ENCODE results near the gene LY6G6D.

The LY6G6D gene

GRCh38 chr6:31715022-31715958 is at the start of gene LY6G6D:
Gene LY6G6D (plus strand): TSS chr6:31715348. CDS start chr6:31715356, 8 bp downstream.
- H3K27ac ChIP-seq (ENCODE audit: low read depth, low read length): peak within 1 kb of the TSS; percentile 51; the same call in 1 of the 2 replicates
- H3K4me3 ChIP-seq (ENCODE audit: low read depth, low read length): no peak within 1 kb of the TSS
- H3K36me3 ChIP-seq (ENCODE audit: control insufficient read depth, insufficient read depth, low read length): no peaks in the 10 kb centered on the region
- H3K4me1 ChIP-seq (ENCODE audit: control insufficient read depth, insufficient read depth, low read length): peaks cover 59% of the 10 kb centered on the region
- H3K27me3 ChIP-seq (ENCODE audit: control insufficient read depth, insufficient read depth, low read length): no peaks in the 10 kb centered on the region
- no peaks in the 10 kb centered on the region for H3K9me3 ChIP-seq (ENCODE audit: control insufficient read depth, insufficient read depth, low read depth, low read length)
- H3K9ac ChIP-seq (ENCODE audit: low read length): no peak within 1 kb of the TSS

DNA sequence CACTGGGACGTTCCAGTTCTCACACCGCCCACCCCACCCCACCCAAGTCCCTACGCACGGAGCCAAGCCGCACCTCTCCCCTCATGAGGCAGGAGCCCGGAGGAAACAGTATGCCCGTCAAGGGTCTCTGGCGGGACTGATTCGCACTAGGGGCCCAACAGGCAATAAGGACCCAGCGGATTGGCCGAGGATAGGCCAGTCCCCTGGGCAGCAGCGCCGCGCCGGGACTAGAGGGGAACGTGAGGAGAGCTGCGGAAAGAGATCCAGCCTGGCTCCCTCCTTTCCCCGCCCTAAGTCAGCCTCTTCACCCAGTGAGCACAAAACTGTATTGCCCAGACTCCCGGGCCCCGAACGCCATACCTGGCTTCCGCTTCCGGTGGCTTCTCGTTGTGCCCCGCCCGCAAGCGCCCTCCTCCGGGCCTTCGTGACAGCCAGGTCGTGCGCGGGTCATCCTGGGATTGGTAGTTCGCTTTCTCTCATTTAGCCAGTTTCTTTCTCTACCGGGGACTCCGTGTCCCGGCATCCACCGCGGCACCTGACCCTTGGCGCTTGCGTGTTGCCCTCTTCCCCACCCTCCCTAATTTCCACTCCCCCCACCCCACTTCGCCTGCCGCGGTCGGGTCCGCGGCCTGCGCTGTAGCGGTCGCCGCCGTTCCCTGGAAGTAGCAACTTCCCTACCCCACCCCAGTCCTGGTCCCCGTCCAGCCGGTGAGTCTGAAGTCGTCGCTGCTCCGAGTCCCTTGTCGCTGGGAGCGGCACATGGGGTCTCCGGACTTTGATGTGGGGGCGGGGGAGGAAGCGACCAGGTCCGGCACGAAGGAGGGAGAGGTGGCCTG is 49.4 kb upstream of the LY6G6D start, which contains the start of gene CSNK2B:
Gene CSNK2B (plus strand): TSS at position 580 of the 836 bp plus-strand sequence. CDS start 752 bp downstream, outside the sequence.
- H3K9ac ChIP-seq (ENCODE audit: low read length): peak within 1 kb of the TSS; percentile 96

DNA sequence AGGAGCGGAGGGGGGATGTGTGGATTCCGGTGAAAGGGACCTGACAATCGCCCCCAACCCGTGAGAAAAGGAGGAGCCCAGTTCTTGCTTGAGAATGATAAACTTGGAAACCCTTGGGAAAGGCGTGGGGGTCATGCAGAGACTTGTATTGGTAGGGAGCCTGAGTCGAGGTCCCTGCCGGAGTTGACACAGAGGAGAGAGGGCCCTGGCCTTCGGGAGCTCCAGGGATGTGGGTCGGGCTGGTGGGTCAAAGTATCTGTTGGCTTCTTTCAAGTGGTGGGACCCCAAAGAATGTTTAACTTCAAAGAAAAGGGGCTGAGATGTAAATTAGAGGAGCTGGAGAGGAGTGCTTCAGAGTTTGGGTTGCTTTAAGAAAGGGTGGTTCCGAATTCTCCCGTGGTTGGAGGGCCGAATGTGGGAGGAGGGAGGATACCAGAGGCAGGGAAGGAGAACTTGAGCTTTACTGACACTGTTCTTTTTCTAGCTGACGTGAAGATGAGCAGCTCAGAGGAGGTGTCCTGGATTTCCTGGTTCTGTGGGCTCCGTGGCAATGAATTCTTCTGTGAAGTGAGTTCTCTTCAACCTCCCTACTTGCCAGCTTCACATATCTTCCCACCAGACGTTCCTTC is 48.7 kb upstream of the LY6G6D start:
- Histone ChIP-seq H3K27me3 (ENCODE audit: control insufficient read depth, insufficient read depth, low read length) (no peaks in the 10 kb centered on the region), H3K36me3 (ENCODE audit: control insufficient read depth, insufficient read depth, low read length) (peaks cover 73% of the 10 kb centered on the region), H3K27ac (ENCODE audit: low read depth, low read length) (peak overlapping the region; percentile 26; the same call in 1 of the 2 replicates), H3K9ac (ENCODE audit: low read length) (peak overlapping the region; percentile 88), H3K4me1 (ENCODE audit: control insufficient read depth, insufficient read depth, low read length) (peaks cover 17% of the 10 kb centered on the region), H3K4me3 (ENCODE audit: low read depth, low read length) (peak overlapping the region; percentile 89), H3K9me3 (ENCODE audit: control insufficient read depth, insufficient read depth, low read depth, low read length) (no peaks in the 10 kb centered on the region)

More for the DNA sequence above, 49.4 kb upstream of the LY6G6D start, which contains the start of gene CSNK2B:
- peaks cover 66% of the 10 kb centered on the region for H3K36me3 ChIP-seq (ENCODE audit: control insufficient read depth, insufficient read depth, low read length)
- no peaks in the 10 kb centered on the region for H3K9me3 ChIP-seq (ENCODE audit: control insufficient read depth, insufficient read depth, low read depth, low read length)
- H3K27me3 ChIP-seq (ENCODE audit: control insufficient read depth, insufficient read depth, low read length): no peaks in the 10 kb centered on the region
- H3K27ac ChIP-seq (ENCODE audit: low read depth, low read length): peak within 1 kb of the TSS; percentile 76
- peak within 1 kb of the TSS; percentile 89 for H3K4me3 ChIP-seq (ENCODE audit: low read depth, low read length)
- peaks cover 22% of the 10 kb centered on the region for H3K4me1 ChIP-seq (ENCODE audit: control insufficient read depth, insufficient read depth, low read length)

GRCh38 chr6:31669676-31670075 is 45.5 kb upstream of the LY6G6D start, which contains the start of gene LY6G5B:
Gene LY6G5B (plus strand): TSS chr6:31669976. CDS start chr6:31670951, 975 bp downstream.
- H3K4me3 ChIP-seq (ENCODE audit: low read depth, low read length): no peak within 1 kb of the TSS
- H3K9ac ChIP-seq (ENCODE audit: low read length): no peak within 1 kb of the TSS
- 0 out of 2 replicates have a peak, but pooled peaks cover 4% of the 10 kb centered on the region for H3K4me1 ChIP-seq (ENCODE audit: control insufficient read depth, insufficient read depth, low read length)
- H3K9me3 ChIP-seq (ENCODE audit: control insufficient read depth, insufficient read depth, low read depth, low read length): no peaks in the 10 kb centered on the region
- H3K27me3 ChIP-seq (ENCODE audit: control insufficient read depth, insufficient read depth, low read length): no peaks in the 10 kb centered on the region
- no peak within 1 kb of the TSS for H3K27ac ChIP-seq (ENCODE audit: low read depth, low read length)
- H3K36me3 ChIP-seq (ENCODE audit: control insufficient read depth, insufficient read depth, low read length): peaks cover 69% of the 10 kb centered on the region

DNA sequence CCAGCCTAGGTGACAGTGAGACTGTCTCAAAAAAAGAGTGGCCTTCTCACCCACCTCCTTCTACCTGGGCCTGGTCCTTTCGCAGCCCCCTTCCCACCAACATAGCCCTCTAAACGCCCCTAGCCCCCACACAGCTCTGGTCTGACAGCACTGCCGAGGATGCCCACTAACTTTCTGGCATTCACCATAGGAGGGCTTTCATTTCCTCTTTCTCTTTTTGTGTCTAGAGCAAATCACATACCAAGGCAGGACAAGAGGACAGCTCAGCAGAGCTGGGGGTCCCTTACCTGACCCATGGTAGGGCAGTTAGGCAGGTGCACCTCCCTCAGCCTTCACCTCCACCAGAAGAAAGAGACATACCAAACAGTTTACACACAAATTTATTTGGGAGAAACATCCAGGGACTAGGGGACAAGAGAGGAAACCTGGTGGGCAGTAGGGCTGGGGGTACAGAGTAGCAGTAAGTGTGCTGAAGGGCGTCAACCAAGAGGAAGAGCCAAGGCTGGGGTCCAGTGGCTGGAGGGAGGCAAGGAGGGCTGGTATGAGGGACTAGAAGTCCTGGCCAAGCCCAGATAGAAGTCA is 38.7 kb upstream of the LY6G6D start:
- H3K27ac ChIP-seq (ENCODE audit: low read depth, low read length): no peak overlapping the region
- peaks cover 2% of the 10 kb centered on the region; the same call in 1 of the 2 replicates for H3K4me1 ChIP-seq (ENCODE audit: control insufficient read depth, insufficient read depth, low read length)
- H3K4me3 ChIP-seq (ENCODE audit: low read depth, low read length): no peak overlapping the region
- H3K9me3 ChIP-seq (ENCODE audit: control insufficient read depth, insufficient read depth, low read depth, low read length): no peaks in the 10 kb centered on the region
- H3K27me3 ChIP-seq (ENCODE audit: control insufficient read depth, insufficient read depth, low read length): peaks cover 7% of the 10 kb centered on the region
- H3K9ac ChIP-seq (ENCODE audit: low read length): no peak overlapping the region
- H3K36me3 ChIP-seq (ENCODE audit: control insufficient read depth, insufficient read depth, low read length): peaks cover 21% of the 10 kb centered on the region

DNA sequence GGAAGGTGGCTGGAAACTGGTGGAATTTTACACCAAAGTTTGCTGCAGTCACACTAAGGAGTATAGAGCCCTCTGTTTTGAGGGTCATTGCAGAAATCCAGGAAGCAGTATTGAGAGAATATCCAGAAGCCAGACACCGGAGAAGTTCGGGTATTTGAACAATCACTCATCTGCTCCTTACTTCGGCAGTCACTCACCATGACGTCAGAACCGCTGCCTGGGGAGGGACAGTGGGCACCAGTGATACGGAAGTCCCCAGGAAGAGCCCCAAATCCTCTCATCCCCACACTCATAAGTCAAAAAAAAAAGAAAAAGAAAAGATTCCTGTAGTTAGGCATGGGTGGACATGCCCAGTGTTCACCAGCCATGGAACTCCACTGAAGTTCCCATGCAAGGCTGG is 38.2 kb upstream of the LY6G6D start:
- H3K4me1 ChIP-seq (ENCODE audit: control insufficient read depth, insufficient read depth, low read length): peaks cover 2% of the 10 kb centered on the region; the same call in 1 of the 2 replicates
- no peaks in the 10 kb centered on the region for H3K9me3 ChIP-seq (ENCODE audit: control insufficient read depth, insufficient read depth, low read depth, low read length)
- H3K4me3 ChIP-seq (ENCODE audit: low read depth, low read length): no peak overlapping the region
- peaks cover 12% of the 10 kb centered on the region for H3K27me3 ChIP-seq (ENCODE audit: control insufficient read depth, insufficient read depth, low read length)
- H3K27ac ChIP-seq (ENCODE audit: low read depth, low read length): no peak overlapping the region
- peaks cover 16% of the 10 kb centered on the region for H3K36me3 ChIP-seq (ENCODE audit: control insufficient read depth, insufficient read depth, low read length)
- H3K9ac ChIP-seq (ENCODE audit: low read length): no peak overlapping the region

DNA sequence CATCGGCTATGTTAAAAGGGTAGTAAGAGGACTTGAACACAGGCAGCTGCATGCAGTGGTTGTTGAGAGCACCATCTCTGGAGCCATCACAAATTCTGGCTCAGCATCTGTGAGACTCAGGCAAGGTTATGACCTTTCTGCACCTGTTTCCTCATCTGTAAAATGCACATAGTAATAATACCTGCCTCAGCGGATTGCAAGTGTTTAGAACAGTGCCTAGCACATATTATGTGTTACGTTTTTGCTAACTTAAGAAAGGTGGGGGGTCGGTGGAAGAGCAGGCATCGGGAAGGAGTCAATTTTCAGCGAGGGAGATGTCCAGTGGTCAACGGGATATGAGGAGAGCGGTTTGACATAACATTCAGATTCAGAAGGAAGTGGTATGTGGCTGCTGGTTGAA is 37.2 kb upstream of the LY6G6D start:
- Histone ChIP-seq H3K9me3 (ENCODE audit: control insufficient read depth, insufficient read depth, low read depth, low read length) (no peaks in the 10 kb centered on the region), H3K4me1 (ENCODE audit: control insufficient read depth, insufficient read depth, low read length) (peaks cover 2% of the 10 kb centered on the region; the same call in 1 of the 2 replicates), H3K9ac (ENCODE audit: low read length) (no peak overlapping the region), H3K36me3 (ENCODE audit: control insufficient read depth, insufficient read depth, low read length) (peaks cover 9% of the 10 kb centered on the region), H3K27me3 (ENCODE audit: control insufficient read depth, insufficient read depth, low read length) (peaks cover 17% of the 10 kb centered on the region), H3K27ac (ENCODE audit: low read depth, low read length) (no peak overlapping the region), H3K4me3 (ENCODE audit: low read depth, low read length) (no peak overlapping the region)

DNA sequence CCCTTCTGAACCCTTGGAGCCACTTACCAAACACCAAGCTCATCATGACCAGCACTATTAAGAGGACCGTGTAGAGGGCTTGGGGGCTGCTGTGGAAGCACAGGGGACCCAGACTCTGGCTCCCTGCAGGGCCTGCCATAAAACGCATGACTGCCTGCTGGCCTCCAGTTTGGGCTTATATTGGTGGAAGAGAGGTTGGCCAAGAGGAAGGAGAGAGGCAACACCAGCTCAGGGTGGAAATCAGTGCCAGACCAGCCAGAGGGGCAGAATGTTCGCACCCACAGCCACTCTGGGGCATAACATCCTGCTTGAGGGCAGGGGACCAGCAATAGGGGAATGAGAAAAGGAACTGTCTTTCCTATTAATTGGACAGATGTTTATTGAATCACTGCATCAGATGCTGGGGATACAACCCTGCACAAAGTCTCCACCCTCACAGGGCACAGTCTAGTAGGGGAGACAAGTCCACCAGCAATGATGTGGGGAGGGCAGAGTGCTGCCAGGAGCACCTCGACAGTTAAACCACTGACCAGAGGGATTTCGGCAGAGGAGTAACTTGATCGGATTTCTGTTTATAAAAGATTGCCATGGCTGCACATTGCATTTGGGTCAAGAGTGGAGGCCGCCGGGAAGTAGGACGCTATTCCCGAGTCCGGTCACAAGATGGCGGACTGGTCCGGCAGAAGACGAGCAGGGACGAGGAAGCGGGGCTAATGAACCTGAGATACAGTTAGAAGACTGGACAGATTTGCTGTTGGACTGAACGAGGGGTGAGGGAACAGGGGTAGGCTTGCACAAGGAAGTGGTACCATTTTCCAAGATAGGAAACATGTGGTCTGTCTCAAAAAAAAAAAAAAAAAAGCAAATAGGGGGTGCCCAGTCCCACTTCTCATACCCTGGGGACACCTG is 34.7 kb upstream of the LY6G6D start, which contains the start of gene LY6G5C:
Gene LY6G5C (minus strand): TSS at position 842 of the 909 bp plus-strand sequence. CDS start 694 bp downstream, at position 148.
- Histone ChIP-seq H3K9me3 (ENCODE audit: control insufficient read depth, insufficient read depth, low read depth, low read length) (no peaks in the 10 kb centered on the region), H3K4me3 (ENCODE audit: low read depth, low read length) (peak within 1 kb of the TSS; percentile 60), H3K36me3 (ENCODE audit: control insufficient read depth, insufficient read depth, low read length) (no peaks in the 10 kb centered on the region), H3K27me3 (ENCODE audit: control insufficient read depth, insufficient read depth, low read length) (peaks cover 17% of the 10 kb centered on the region), H3K9ac (ENCODE audit: low read length) (peak within 1 kb of the TSS; percentile 28), H3K27ac (ENCODE audit: low read depth, low read length) (no peak within 1 kb of the TSS), H3K4me1 (ENCODE audit: control insufficient read depth, insufficient read depth, low read length) (peaks cover 8% of the 10 kb centered on the region)

DNA sequence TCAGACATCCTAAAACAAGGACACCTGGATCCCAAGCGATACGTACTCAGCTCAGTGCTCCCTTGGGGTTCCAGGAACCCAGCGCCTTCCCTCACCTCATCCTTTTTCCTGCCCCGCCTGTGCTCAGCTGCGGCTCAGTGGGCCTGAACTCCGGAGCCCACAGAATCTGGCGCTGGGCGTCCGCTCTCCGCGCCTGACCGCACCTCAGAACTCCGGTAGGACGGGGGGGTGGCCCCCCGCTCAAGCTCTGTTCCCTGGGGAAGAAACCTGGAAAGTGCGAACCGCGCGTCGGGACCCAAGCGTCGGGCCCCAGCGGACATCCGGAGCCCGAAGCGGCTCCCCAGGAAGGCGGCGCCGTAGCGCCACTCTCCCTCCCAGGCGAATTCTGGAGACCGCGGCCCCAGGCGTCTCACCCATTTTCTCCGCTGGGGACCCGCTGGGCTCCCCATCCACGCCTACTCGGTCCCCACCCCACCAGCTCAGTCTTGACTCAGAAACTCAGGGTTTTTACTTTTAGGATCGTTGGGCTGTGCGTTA is 33.9 kb upstream of the LY6G6D start:
- Histone ChIP-seq H3K4me3 (ENCODE audit: low read depth, low read length) (peak overlapping the region; percentile 60), H3K9ac (ENCODE audit: low read length) (peak overlapping the region; percentile 28), H3K4me1 (ENCODE audit: control insufficient read depth, insufficient read depth, low read length) (peaks cover 8% of the 10 kb centered on the region), H3K9me3 (ENCODE audit: control insufficient read depth, insufficient read depth, low read depth, low read length) (no peaks in the 10 kb centered on the region), H3K27ac (ENCODE audit: low read depth, low read length) (no peak overlapping the region), H3K27me3 (ENCODE audit: control insufficient read depth, insufficient read depth, low read length) (peaks cover 17% of the 10 kb centered on the region), H3K36me3 (ENCODE audit: control insufficient read depth, insufficient read depth, low read length) (peaks cover 1% of the 10 kb centered on the region)

Data from HUES6 (cell line).